Transverse colon (tissue), 4 donors: ENCODE results near the gene MYOM1.

Experiments used
- EP300 ChIP-seq: sonication (generic); formaldehyde crosslinking; IDR thresholded peaks from one replicate; pipeline ENCODE4 v1.6.1; 2017; ENCODE audit warnings: antibody characterized with exemption, low read depth
- POLR2AphosphoS5 ChIP-seq, 3 donors: sonication (generic); formaldehyde crosslinking; IDR thresholded peaks; one replicate each; pipeline ENCODE4 v1.6.1; 2016; ENCODE audit warnings: antibody characterized with exemption in 3 of 3
- TF ChIP-seq, protein P1 (sequence below), 5 experiments: fragments of 200-600 bp in 3 of 5; fragments of 450-650 bp in 2 of 5; sonication (generic) in 3 of 5; IDR thresholded peaks; 1 replicate in 2 of 5; 2 replicates in 3 of 5; pipeline ENCODE4 v1.5.1; 2016 to 2017; ENCODE audit warnings: antibody characterized with exemption in 5 of 5, inconsistent platforms in 3 of 5, mild to moderate bottlenecking in 2 of 5, moderate library complexity in 1 of 5

GRCh38 chr18:3054780-3055179 is 165.0 kb downstream of the MYOM1 start:
- TF ChIP-seq, protein P1, sequence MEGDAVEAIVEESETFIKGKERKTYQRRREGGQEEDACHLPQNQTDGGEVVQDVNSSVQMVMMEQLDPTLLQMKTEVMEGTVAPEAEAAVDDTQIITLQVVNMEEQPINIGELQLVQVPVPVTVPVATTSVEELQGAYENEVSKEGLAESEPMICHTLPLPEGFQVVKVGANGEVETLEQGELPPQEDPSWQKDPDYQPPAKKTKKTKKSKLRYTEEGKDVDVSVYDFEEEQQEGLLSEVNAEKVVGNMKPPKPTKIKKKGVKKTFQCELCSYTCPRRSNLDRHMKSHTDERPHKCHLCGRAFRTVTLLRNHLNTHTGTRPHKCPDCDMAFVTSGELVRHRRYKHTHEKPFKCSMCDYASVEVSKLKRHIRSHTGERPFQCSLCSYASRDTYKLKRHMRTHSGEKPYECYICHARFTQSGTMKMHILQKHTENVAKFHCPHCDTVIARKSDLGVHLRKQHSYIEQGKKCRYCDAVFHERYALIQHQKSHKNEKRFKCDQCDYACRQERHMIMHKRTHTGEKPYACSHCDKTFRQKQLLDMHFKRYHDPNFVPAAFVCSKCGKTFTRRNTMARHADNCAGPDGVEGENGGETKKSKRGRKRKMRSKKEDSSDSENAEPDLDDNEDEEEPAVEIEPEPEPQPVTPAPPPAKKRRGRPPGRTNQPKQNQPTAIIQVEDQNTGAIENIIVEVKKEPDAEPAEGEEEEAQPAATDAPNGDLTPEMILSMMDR (IDR thresholded peaks at IDR 0.05), result no peak
- TF ChIP-seq POLR2AphosphoS5 (IDR thresholded peaks at IDR 0.05) (no peak), EP300 (no peak)
